Stimulated activated CD4-positive, alpha-beta T cell treated with anti-CD3 and anti-CD28 coated beads, TNF-alpha, amount 100 ng/mL, for 1 hour (primary cell): ENCODE results near the gene SULT1A1.
"Not testable (repeated sequence)": the region's sequence is repeated elsewhere in the genome, so short reads cannot be mapped to it uniquely, and the experiment has no call there.

ENCODE experiments used
- DNase-seq, 3 donors: peaks; one replicate each; pipeline ENCODE4 v3.0.0-alpha.2; 2020; ENCODE audit warnings: low read depth in 3 of 3, low spot score in 1 of 3

SULT1A1 gene

GRCh38 chr16:28608867-28609596, 812 bp downstream of the SULT1A1 start:
- not testable (repeated sequence) for DNase-seq

GRCh38 chr16:28608496-28608808, 1.4 kb downstream of the SULT1A1 start:
- not testable (repeated sequence) for DNase-seq

- DNase-seq = not testable (repeated sequence)
These were observed 2.0 kb downstream of the SULT1A1 start for GRCh38 chr16:28607681-28608495.

- no peak for DNase-seq
These were observed 2.7 kb downstream of the SULT1A1 start for GRCh38 chr16:28607116-28607623.

- no peak for DNase-seq
These were observed 3.3 kb downstream of the SULT1A1 start for GRCh38 chr16:28606291-28607115.

GRCh38 chr16:28604186-28604565, 5.7 kb downstream of the SULT1A1 start:
- DNase-seq = no peak

- DNase-seq = no peak
These were observed 6.3 kb downstream of the SULT1A1 start for GRCh38 chr16:28603381-28604185.

- DNase-seq = no peak
These were observed 7.3 kb downstream of the SULT1A1 start for GRCh38 chr16:28602529-28602928.

GRCh38 chr16:28602062-28602461, 7.8 kb downstream of the SULT1A1 start:
- DNase-seq = not testable (repeated sequence)

- DNase-seq = not testable (repeated sequence)
These were observed 8.3 kb downstream of the SULT1A1 start for GRCh38 chr16:28601589-28601988.

- DNase-seq = not testable (repeated sequence)
These were observed 8.9 kb downstream of the SULT1A1 start for GRCh38 chr16:28600965-28601364.

- not testable (repeated sequence) for DNase-seq
These were observed 10.2 kb downstream of the SULT1A1 start for GRCh38 chr16:28599377-28600285.

GRCh38 chr16:28597692-28598261, 12.1 kb downstream of the SULT1A1 start:
- no peak for DNase-seq

- DNase-seq = no peak
These were observed 12.8 kb downstream of the SULT1A1 start, which contains the start of gene SULT1A2 for GRCh38 chr16:28596840-28597691. TSS of gene SULT1A2 (minus strand) at chr16:28597050. CDS start at chr16:28595930, 1,120 bp downstream.

- no peak for DNase-seq
These were observed 13.7 kb downstream of the SULT1A1 start for GRCh38 chr16:28596115-28596630.

- DNase-seq = not testable (repeated sequence)
These were observed 14.4 kb downstream of the SULT1A1 start for GRCh38 chr16:28595451-28595850.

- no peak for DNase-seq
These were observed 16.8 kb downstream of the SULT1A1 start for GRCh38 chr16:28592979-28593553.

- DNase-seq = no peak
These were observed 17.3 kb downstream of the SULT1A1 start for GRCh38 chr16:28592511-28592910.
